Heart right ventricle (tissue), 16 donors: ENCODE measurements around the gene GREM2. TPM values are rescaled to one million over a fixed set of nuclear protein-coding genes. Genes with fewer than 3 reads are reported as not detected.

Experiments used
- ATAC-seq, 8 donors: fragments of 200-7000 bp; cut with Tn5 transposase; one replicate each; pipeline ENCODE4 v1.9.1; 2020; ENCODE audit warnings: mild to moderate bottlenecking in 8 of 8, moderate library complexity in 8 of 8, moderate number of reproducible peaks in 1 of 8
- DNase-seq, 2 donors: peaks; one replicate each; pipeline ENCODE4 v3.0.0-alpha.2; 2020
- H3K27ac ChIP-seq, 10 donors: fragments of 200-600 bp; sonication (generic) in 2 of 10; one replicate each; pipeline versions ENCODE4 v1.5.0 to v1.8.0; 2020 to 2022; ENCODE audit warnings: mild to moderate bottlenecking in 3 of 10
- H3K27me3 ChIP-seq, 7 donors: fragments of 200-600 bp; one replicate each; pipeline ENCODE4 v1.8.0; 2021 to 2022; ENCODE audit warnings: mild to moderate bottlenecking in 2 of 7
- H3K36me3 ChIP-seq, 9 donors: fragments of 200-600 bp; sonication (generic) in 1 of 9; one replicate each; pipeline versions ENCODE4 v1.5.0 to v1.8.0; 2020 to 2022; ENCODE audit warnings: mild to moderate bottlenecking in 2 of 9
- H3K4me1 ChIP-seq, 9 donors: fragments of 200-600 bp; sonication (generic) in 1 of 9; one replicate each; pipeline versions ENCODE4 v1.5.0 to v1.8.0; 2020 to 2022; ENCODE audit warnings: mild to moderate bottlenecking in 4 of 9
- H3K4me3 ChIP-seq, 10 donors: fragments of 200-600 bp; sonication (generic) in 2 of 10; one replicate each; pipeline versions ENCODE4 v1.5.0 to v1.8.0; 2020 to 2022; ENCODE audit warnings: mild to moderate bottlenecking in 7 of 10, moderate library complexity in 2 of 10
- H3K9me3 ChIP-seq, 11 donors: fragments of 200-600 bp in 10 of 11; sonication (generic) in 2 of 11; one replicate each; pipeline versions ENCODE4 v1.5.0 to v1.8.0; 2013 to 2022; ENCODE audit warnings: mild to moderate bottlenecking in 2 of 11, control low read depth in 1 of 11, moderate library complexity in 1 of 11
- CTCF ChIP-seq, 9 donors: fragments of 200-600 bp; sonication (generic) in 2 of 9; IDR thresholded peaks; one replicate each; pipeline versions ENCODE4 v1.5.0 to v1.8.0; 2021 to 2022; ENCODE audit warnings: antibody characterized with exemption in 9 of 9, mild to moderate bottlenecking in 5 of 9, moderate library complexity in 1 of 9
- WGBS, 2 donors: extraction: QIAGEN DNeasy Blood & Tissue Kit; methylation state at CpG; one replicate each; pipeline ENCODE4 v1.1.7; 2013; ENCODE audit warnings: inconsistent platforms in 1 of 2; 5-methylcytosine and 5-hydroxymethylcytosine counted together
- intact Hi-C, 10 donors: fragments of 100-400 bp; cut with DNase I; formaldehyde crosslinking; loops; one replicate each; pipeline versions ENCODE4 v1.11.1 to v1.14.2; 2022
- polyA plus RNA-seq, 2 donors: library from polyadenylated mRNA; stranded (reverse); fragments of 200-250 nt; gene quantifications; one replicate each; pipeline ENCODE4 v1.2.3, GENCODE V29; 2013
- total RNA-seq, 10 donors: library from RNA; stranded (reverse); fragmentation: NEBNext Ultra II Directional in 3 of 10; extraction: Animal tissue kit (Norgen Biotek cat#: 25700) in 3 of 10; gene quantifications; one replicate each; pipeline versions ENCODE4 v1.2.1 to v1.2.4, GENCODE V29; 2021 to 2023
- donor health status: Arrhythmogenic right ventricular cardiomyopathy.
- donor health status: ischemic (EF 13 %, LVEDD 7.1; RV severe dilation, severe dysfunction).
- donor health status: healthy with polysubstance abuse.
- donor health status: DM: no; HTN: yes; CAD: no.
- donor health status: DM: no; HTN: no; CAD: no.
- donor health status: ischemic (EF 25% LVEDD 6.9; RV normal size, moderate dysfunction).
- donor health status: ischemic (EF 25% LVEDD 5.7; RV mildly dilated, moderate dysfunction).
- donor health status: healthy.
- donor health status: DM: yes; HTN: yes; CAD: no.
- donor health status: Ischemic cardiomyopathy.
- donor health status: ischemic (EF 35%, LVEDD 5.7; RV mildly dilated, moderate dysfunction).
- donor health status: nonischemic (EF 11% LVEDD 7.7; RV severe dilation, severe dysfunction).
- donor health status: DM: yes; HTN: yes; CAD: no.
- donor health status: PGD.
- donor health status: ischemic (EF 29% LVEDD 5.4; RV normal size, mild dysfunction).
- donor health status: nonischemic (EF 23%, LVEDD 6.1; RV moderate dilation, normal function).

GREM2 gene
- total and polyA plus RNA-seq, 12 donors: 0.01 to 0.25 (median 0.18) TPM; not detected in 8

GRCh38 chr1:240496356-240496755 is 115.6 kb downstream of the GREM2 start:
- Histone ChIP-seq H3K9me3 (peaks cover 0 to 4% (median 0%) of the 10 kb centered on the region in 11 donors), H3K4me3 (no peak overlapping the region), H3K36me3 (no peaks in the 10 kb centered on the region), H3K27me3 (peaks cover 0 to 13% (median under 1%) of the 10 kb centered on the region in 7 donors), H3K27ac (no peak overlapping the region), H3K4me1 (no peaks in the 10 kb centered on the region)
- intact Hi-C loops: no loop called here
- DNase-seq (no peak), ATAC-seq (no peak)
- WGBS, 2 donors: 77 to 80% methylated on average over 7 of the region's 7 CpGs
- TF ChIP-seq CTCF (IDR thresholded peaks at IDR 0.05): no peak

GRCh38 chr1:240495601-240496000 is 116.4 kb downstream of the GREM2 start:
- DNase-seq (no peak), ATAC-seq (no peak)
- Histone ChIP-seq H3K36me3 (no peaks in the 10 kb centered on the region), H3K27ac (no peak overlapping the region), H3K4me3 (no peak overlapping the region), H3K9me3 (peaks cover 0 to 4% (median 0%) of the 10 kb centered on the region in 11 donors), H3K27me3 (peaks cover 0 to 13% (median 4%) of the 10 kb centered on the region in 7 donors), H3K4me1 (no peaks in the 10 kb centered on the region)
- no peak for TF ChIP-seq CTCF (IDR thresholded peaks at IDR 0.05)
- WGBS, 2 donors: 70 to 82% methylated on average over 4 of the region's 4 CpGs
- intact Hi-C loops: no loop called here

GRCh38 chr1:240492832-240493440 is 119.0 kb downstream of the GREM2 start:
- peak overlapping the region in 1 of 10 donors; percentile 7 for H3K4me3 ChIP-seq
- 44 to 45% methylated on average over 52 of the region's 52 CpGs for WGBS, 2 donors
- no peaks in the 10 kb centered on the region for H3K4me1 ChIP-seq
- ATAC-seq (peak in 2 of 8 donors; percentile 17 to 39), DNase-seq (peak in 1 of 2 donors; percentile 16)
- peak in 1 of 9 donors; percentile 7 for TF ChIP-seq CTCF (IDR thresholded peaks at IDR 0.05)
- no peaks in the 10 kb centered on the region for H3K36me3 ChIP-seq
- intact Hi-C loops: no loop called here
- H3K27ac ChIP-seq: no peak overlapping the region
- peaks cover 0 to 13% (median 4%) of the 10 kb centered on the region in 7 donors for H3K27me3 ChIP-seq
- H3K9me3 ChIP-seq: no peaks in the 10 kb centered on the region

- H3K27me3 ChIP-seq: peaks cover 0 to 13% (median 4%) of the 10 kb centered on the region in 7 donors
- intact Hi-C loops: no loop called here
- no peak overlapping the region for H3K4me3 ChIP-seq
- DNase-seq: no peak
- TF ChIP-seq CTCF (IDR thresholded peaks at IDR 0.05): no peak
- 78 to 80% methylated on average over 7 of the region's 7 CpGs for WGBS, 2 donors
- H3K4me1 ChIP-seq: no peaks in the 10 kb centered on the region
- H3K36me3 ChIP-seq: no peaks in the 10 kb centered on the region
- no peaks in the 10 kb centered on the region for H3K9me3 ChIP-seq
- no peak for ATAC-seq
- H3K27ac ChIP-seq: no peak overlapping the region
Observed at GRCh38 chr1:240491796-240492195, 120.2 kb downstream of the GREM2 start.
